IPS-15b (cell line): ENCODE results near the gene SLC25A13.
"Not testable (repeated sequence)": the region's sequence is repeated elsewhere in the genome, so short reads cannot be mapped to it uniquely, and the experiment has no call there.

Experiments
- H3K27me3 ChIP-seq: one replicate; pipeline ENCODE4 v1.6.1; 2013; ENCODE audit warnings: low read length; ENCODE audit not compliant: control insufficient read depth, insufficient read depth
- H3K36me3 ChIP-seq: one replicate; pipeline ENCODE4 v1.6.1; 2013; ENCODE audit warnings: low read length; ENCODE audit not compliant: control insufficient read depth, insufficient read depth
- H3K4me1 ChIP-seq: one replicate; pipeline ENCODE4 v1.6.1; 2013; ENCODE audit warnings: mild to moderate bottlenecking, low read length; ENCODE audit not compliant: control insufficient read depth, insufficient read depth
- H3K4me3 ChIP-seq: one replicate; pipeline ENCODE4 v1.5.1; 2013; ENCODE audit warnings: low read depth, low read length
- H3K9ac ChIP-seq: one replicate; pipeline ENCODE4 v1.6.1; 2013; ENCODE audit warnings: low read depth, mild to moderate bottlenecking, low read length
- H3K9me3 ChIP-seq: one replicate; pipeline ENCODE4 v1.6.1; 2013; ENCODE audit warnings: mild to moderate bottlenecking, low read length; ENCODE audit not compliant: control insufficient read depth, insufficient read depth

The SLC25A13 gene

GRCh38 chr7:96174812-96175211, 147.1 kb downstream of the SLC25A13 start:
- Histone ChIP-seq H3K27me3 (no peaks in the 10 kb centered on the region), H3K4me3 (no peak overlapping the region), H3K36me3 (peaks cover 2% of the 10 kb centered on the region), H3K4me1 (peaks cover 14% of the 10 kb centered on the region), H3K9ac (no peak overlapping the region), H3K9me3 (no peaks in the 10 kb centered on the region)

- Histone ChIP-seq H3K4me3 (no peak overlapping the region), H3K4me1 (peaks cover 10% of the 10 kb centered on the region), H3K9ac (no peak overlapping the region), H3K27me3 (no peaks in the 10 kb centered on the region), H3K9me3 (no peaks in the 10 kb centered on the region), H3K36me3 (peaks cover 2% of the 10 kb centered on the region)
These were observed 148.1 kb downstream of the SLC25A13 start for GRCh38 chr7:96173781-96174180.

DNA sequence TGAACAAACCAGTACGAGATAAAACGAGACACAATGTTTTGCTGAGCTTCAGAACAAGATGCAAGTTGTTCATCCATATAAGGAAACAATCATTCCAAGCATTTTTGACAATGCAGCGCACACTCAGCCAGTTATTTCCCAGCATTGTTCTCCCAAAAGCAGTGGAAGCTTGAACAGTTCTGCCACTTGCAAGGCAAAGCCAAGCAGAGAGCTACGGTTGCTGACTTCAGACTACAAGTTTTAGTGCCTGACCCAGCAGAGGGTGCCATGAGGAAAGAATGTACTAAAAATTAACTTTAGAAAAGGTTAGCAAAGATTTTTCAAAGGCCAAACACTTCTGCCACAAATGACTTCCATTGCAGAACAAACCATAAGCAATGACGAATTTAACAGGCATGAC, 152.5 kb downstream of the SLC25A13 start:
- Histone ChIP-seq H3K4me1 (peaks cover 7% of the 10 kb centered on the region), H3K36me3 (no peaks in the 10 kb centered on the region), H3K9me3 (no peaks in the 10 kb centered on the region), H3K4me3 (no peak overlapping the region), H3K9ac (no peak overlapping the region), H3K27me3 (no peaks in the 10 kb centered on the region)

- no peaks in the 10 kb centered on the region for H3K27me3 ChIP-seq
- no peaks in the 10 kb centered on the region for H3K4me1 ChIP-seq
- no peak overlapping the region for H3K4me3 ChIP-seq
- no peaks in the 10 kb centered on the region for H3K9me3 ChIP-seq
- H3K36me3 ChIP-seq, result no peaks in the 10 kb centered on the region
- no peak overlapping the region for H3K9ac ChIP-seq
These were observed 154.5 kb downstream of the SLC25A13 start for GRCh38 chr7:96167424-96167823.

DNA sequence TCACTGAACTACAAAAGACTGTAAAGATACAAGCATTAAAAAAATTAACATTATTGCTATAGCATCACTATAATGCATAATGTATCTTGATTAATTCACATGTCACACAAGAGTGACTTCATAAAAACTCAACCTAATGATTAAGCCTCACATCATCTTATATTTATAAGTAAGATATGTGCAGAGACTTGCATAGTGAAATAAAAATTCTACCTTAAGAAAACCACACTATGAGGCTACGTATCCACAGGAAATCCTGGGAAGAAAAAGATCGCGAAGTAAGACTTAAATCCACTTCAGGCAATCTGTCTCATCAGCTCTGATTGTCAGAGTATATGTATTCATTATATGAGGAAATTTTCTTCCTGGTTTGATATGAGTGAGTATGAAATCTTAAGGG, 160.0 kb downstream of the SLC25A13 start:
- no peaks in the 10 kb centered on the region for H3K27me3 ChIP-seq
- H3K4me3 ChIP-seq, result no peak overlapping the region
- H3K9ac ChIP-seq, result no peak overlapping the region
- no peaks in the 10 kb centered on the region for H3K36me3 ChIP-seq
- no peaks in the 10 kb centered on the region for H3K9me3 ChIP-seq
- no peaks in the 10 kb centered on the region for H3K4me1 ChIP-seq

DNA sequence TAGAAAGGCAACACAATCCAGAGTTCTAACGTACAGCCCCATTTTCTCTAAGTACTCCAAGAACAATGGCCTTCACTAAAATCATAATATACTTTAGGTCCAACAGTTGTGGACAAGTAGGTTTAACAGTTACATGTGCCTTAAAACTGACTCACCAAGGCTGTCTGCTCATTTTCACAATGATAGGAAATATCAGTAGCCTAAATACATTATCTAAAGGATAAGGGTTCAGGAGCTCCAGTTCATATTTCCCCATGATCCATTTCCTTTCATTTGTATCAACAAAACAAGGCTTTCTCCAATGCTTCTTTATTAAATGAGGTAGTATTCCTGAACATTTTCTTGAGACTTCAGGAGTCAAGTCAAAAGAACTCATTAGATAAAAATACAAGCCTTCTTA, 164.0 kb downstream of the SLC25A13 start:
- Histone ChIP-seq H3K27me3 (no peaks in the 10 kb centered on the region), H3K36me3 (no peaks in the 10 kb centered on the region), H3K4me1 (no peaks in the 10 kb centered on the region), H3K4me3 (no peak overlapping the region), H3K9ac (no peak overlapping the region), H3K9me3 (no peaks in the 10 kb centered on the region)

DNA sequence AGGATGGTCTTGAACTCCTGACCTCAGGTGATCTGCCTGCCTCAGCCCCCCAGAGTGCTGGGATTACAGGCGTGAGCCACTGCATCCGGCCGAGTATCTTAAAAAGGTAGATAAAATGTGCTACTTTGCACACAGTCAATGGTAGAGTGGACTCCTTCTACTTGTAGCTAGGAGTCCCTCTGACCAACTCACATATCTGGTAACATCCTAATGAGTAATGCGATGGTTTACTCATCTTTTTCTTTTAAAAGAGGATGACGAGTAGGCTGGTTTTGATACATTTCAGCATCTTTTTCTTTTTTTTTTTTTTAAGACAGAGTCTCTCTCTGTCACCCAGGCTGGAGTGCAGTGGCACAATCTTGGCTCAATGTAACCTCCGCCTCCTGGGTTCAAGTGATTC, 167.4 kb downstream of the SLC25A13 start:
- not testable (repeated sequence) for H3K36me3 ChIP-seq, H3K4me1 ChIP-seq, H3K27me3 ChIP-seq, H3K9me3 ChIP-seq, H3K9ac ChIP-seq, H3K4me3 ChIP-seq

DNA sequence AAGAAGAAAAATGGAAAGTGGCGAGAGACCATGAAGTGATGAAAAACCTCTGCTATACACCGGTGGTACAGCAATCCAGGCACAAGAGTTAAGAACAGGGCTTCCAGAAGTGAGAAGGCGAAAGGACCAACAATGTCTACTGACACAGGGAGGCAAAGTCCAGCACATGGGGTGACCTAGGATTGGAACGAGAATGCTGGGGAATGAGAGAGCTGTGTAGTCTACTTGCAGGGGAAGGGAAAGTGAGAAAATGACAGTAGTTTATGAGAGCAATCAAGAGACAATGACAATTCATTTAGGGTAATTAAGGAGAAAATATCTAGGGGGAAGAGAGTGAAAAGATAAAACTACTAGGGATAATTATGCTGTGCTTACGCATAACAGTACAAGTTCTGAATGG, 169.2 kb downstream of the SLC25A13 start:
- Histone ChIP-seq H3K27me3 (peaks cover 17% of the 10 kb centered on the region), H3K9ac (no peak overlapping the region), H3K36me3 (no peaks in the 10 kb centered on the region), H3K9me3 (no peaks in the 10 kb centered on the region), H3K4me3 (no peak overlapping the region), H3K4me1 (no peaks in the 10 kb centered on the region)

DNA sequence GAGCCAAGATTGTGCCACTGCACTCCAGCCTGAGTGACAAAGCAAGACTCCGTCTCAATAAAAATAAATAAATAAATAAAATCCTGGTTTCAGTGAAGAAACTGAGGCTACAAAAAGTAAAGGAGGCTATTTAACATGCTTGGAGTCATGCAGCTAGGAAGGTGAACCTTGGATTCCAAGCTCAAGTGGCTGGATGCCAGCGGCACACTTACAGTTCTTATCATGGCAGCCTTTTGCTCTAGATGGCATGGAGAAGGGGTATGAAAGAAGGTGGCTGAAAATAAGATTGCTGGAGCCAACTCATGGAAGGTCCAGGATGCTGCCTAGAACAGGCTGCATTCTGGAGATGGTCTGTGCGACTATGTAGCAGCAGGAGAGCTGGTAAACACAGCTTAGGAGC, 170.0 kb downstream of the SLC25A13 start:
- peaks cover 25% of the 10 kb centered on the region for H3K27me3 ChIP-seq
- H3K4me1 ChIP-seq, result no peaks in the 10 kb centered on the region
- H3K36me3 ChIP-seq, result no peaks in the 10 kb centered on the region
- H3K4me3 ChIP-seq, result no peak overlapping the region
- H3K9me3 ChIP-seq, result no peaks in the 10 kb centered on the region
- H3K9ac ChIP-seq, result no peak overlapping the region

GRCh38 chr7:96144260-96144526, 177.7 kb downstream of the SLC25A13 start:
- H3K4me3 ChIP-seq, result no peak overlapping the region
- H3K9ac ChIP-seq, result no peak overlapping the region
- no peaks in the 10 kb centered on the region for H3K9me3 ChIP-seq
- H3K36me3 ChIP-seq, result no peaks in the 10 kb centered on the region
- H3K27me3 ChIP-seq, result peaks cover 70% of the 10 kb centered on the region
- H3K4me1 ChIP-seq, result peaks cover 16% of the 10 kb centered on the region

GRCh38 chr7:96143495-96144259, 178.2 kb downstream of the SLC25A13 start:
- Histone ChIP-seq H3K9ac (no peak overlapping the region), H3K4me3 (no peak overlapping the region), H3K9me3 (no peaks in the 10 kb centered on the region), H3K36me3 (no peaks in the 10 kb centered on the region), H3K4me1 (peaks cover 16% of the 10 kb centered on the region), H3K27me3 (peaks cover 66% of the 10 kb centered on the region)

DNA sequence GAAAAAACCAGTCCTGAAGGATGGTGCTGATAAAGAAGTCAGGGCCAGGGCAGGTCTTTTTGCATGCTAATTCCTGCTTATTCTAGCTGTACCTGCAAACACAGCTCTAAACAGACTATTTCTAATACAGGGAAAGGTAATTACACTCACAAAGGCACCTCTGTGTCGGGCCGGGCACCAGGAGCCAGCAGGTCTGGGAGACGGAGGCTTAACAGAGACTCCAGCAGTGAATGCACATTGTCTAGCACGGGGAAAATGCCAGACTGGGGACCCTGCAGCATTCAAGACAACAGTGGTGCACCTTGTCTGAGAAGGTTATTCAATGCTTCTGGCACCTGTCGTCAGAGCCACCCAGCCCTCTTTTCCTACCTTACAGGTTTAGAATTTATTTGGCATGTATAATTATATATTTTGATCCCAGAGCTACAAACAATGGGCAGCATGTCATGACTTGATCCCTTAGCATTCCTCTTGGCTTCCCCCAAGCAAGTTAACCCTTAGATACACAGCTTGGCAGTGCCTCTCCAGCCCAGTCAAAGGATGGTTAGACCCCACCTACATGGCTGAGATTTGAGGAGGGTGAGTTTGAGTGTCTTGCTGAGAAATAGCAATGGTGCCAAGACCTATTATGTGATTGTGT, 185.2 kb downstream of the SLC25A13 start:
- no peaks in the 10 kb centered on the region for H3K36me3 ChIP-seq
- H3K9me3 ChIP-seq, result no peaks in the 10 kb centered on the region
- peaks cover 7% of the 10 kb centered on the region for H3K27me3 ChIP-seq
- no peak overlapping the region for H3K4me3 ChIP-seq
- H3K9ac ChIP-seq, result no peak overlapping the region
- H3K4me1 ChIP-seq, result peaks cover 3% of the 10 kb centered on the region
